A673 (cell line): ENCODE data around the gene KIF24. TPM values are rescaled to one million over a fixed set of nuclear protein-coding genes. Genes with fewer than 3 reads are reported as not detected.
A peak's percentile ranks its signal among the peaks of the same experiment; 100 is the strongest.

ENCODE experiments used
- BruUV-seq: library from RNA; stranded (reverse); fragments of 400-500 nt; replicated peaks from 2 replicates; lab custom pipeline; 2021; lab: Mats Ljungman, UMichigan
- CTCF ChIA-PET: fragments of 300-600 bp; sonication (Branson Sonifier 250); formaldehyde crosslinking; loops from one replicate; lab custom pipeline; 2022; ENCODE audit warnings: antibody characterized with exemption; lab: Charles Lee
- POLR2A ChIA-PET: fragments of 300-600 bp; sonication (Branson Sonifier 250); formaldehyde crosslinking; loops from one replicate; lab custom pipeline; 2022; ENCODE audit warnings: antibody characterized with exemption; ENCODE audit not compliant: low non-redundant PET; lab: Charles Lee
- DNase-seq: peaks from one replicate; pipeline ENCODE4 v3.0.0-alpha.2; 2015; ENCODE audit warnings: low spot score
- H3K27ac ChIP-seq: fragments of 200-600 bp; sonication (generic); 2 replicates; pipeline ENCODE4 v1.5.1; 2016; ENCODE audit warnings: mixed run types, low read depth, mild to moderate bottlenecking, mixed read lengths, antibody characterized with exemption, low read length; ENCODE audit not compliant: poor library complexity, severe bottlenecking
- H3K27me3 ChIP-seq: fragments of 200-600 bp; sonication (generic); replicated peaks from 2 replicates; pipeline ENCODE4 v1.6.1; 2017; ENCODE audit warnings: mixed run types, low read depth, mild to moderate bottlenecking, mixed read lengths, antibody characterized with exemption, low read length; ENCODE audit not compliant: insufficient read depth, poor library complexity
- H3K36me3 ChIP-seq: fragments of 200-600 bp; sonication (generic); 2 replicates; pipeline ENCODE4 v1.6.1; 2016; ENCODE audit warnings: mixed run types, mild to moderate bottlenecking, mixed read lengths, antibody characterized with exemption, low read length; ENCODE audit not compliant: insufficient read depth, poor library complexity, severe bottlenecking
- H3K4me1 ChIP-seq: fragments of 200-600 bp; sonication (generic); 2 replicates; pipeline ENCODE4 v1.6.1; 2017; ENCODE audit warnings: mixed run types, mild to moderate bottlenecking, mixed read lengths, antibody characterized with exemption, low read length; ENCODE audit not compliant: insufficient read depth, poor library complexity, severe bottlenecking
- H3K4me3 ChIP-seq: fragments of 200-600 bp; sonication (generic); 2 replicates; pipeline ENCODE4 v1.5.1; 2016; ENCODE audit warnings: low read depth, mixed run types, mild to moderate bottlenecking, mixed read lengths, low read length; ENCODE audit not compliant: poor library complexity, severe bottlenecking
- H3K9me3 ChIP-seq: fragments of 200-600 bp; sonication (generic); 2 replicates; pipeline ENCODE4 v1.6.1; 2016; ENCODE audit warnings: mixed run types, low read depth, mild to moderate bottlenecking, mixed read lengths, antibody characterized with exemption, low read length; ENCODE audit not compliant: poor library complexity, severe bottlenecking
- CTCF ChIP-seq: fragments of 300-800, 200-600 bp; sonication (generic); conservative IDR thresholded peaks from 2 replicates; pipeline ENCODE4 v1.5.1; 2017; ENCODE audit warnings: low read depth, mild to moderate bottlenecking, antibody characterized with exemption, low read length, moderate library complexity, mixed read lengths
- EZH2 ChIP-seq: fragments of 200-600 bp; sonication (generic); IDR thresholded peaks from 2 replicates; pipeline ENCODE4 v1.6.1; 2017; ENCODE audit warnings: borderline replicate concordance, low read depth, mild to moderate bottlenecking, mixed read lengths, antibody characterized with exemption, low read length; ENCODE audit not compliant: poor library complexity, severe bottlenecking
- intact Hi-C: fragments of 100-400 bp; cut with micrococcal nuclease; formaldehyde crosslinking; loops from one replicate; pipeline ENCODE4 v1.10.0; 2022; ENCODE audit not compliant: unreplicated experiment
- total RNA-seq: library from RNA; stranded (reverse); gene quantifications from 2 replicates; pipeline ENCODE4 v1.2.3, GENCODE V29; 2021

Gene KIF24
- total RNA-seq, 1 experiment from 2014 or later, result 11.6 TPM

- BruUV-seq, result no TSS peak
- H3K9me3 ChIP-seq, result no peaks in the 10 kb centered on the region
- CTCF ChIA-PET, result no interaction called here
- POLR2A ChIA-PET, result no interaction called here
- H3K4me3 ChIP-seq, result no peak overlapping the region
- H3K36me3 ChIP-seq, result peaks cover 4% of the 10 kb centered on the region
- peaks cover 11% of the 10 kb centered on the region for H3K4me1 ChIP-seq
- no peak for DNase-seq
- TF ChIP-seq EZH2 (no peak), CTCF (no peak)
- no peaks in the 10 kb centered on the region for H3K27me3 ChIP-seq
- intact Hi-C loops, result no loop called here
- no peak overlapping the region for H3K27ac ChIP-seq
Measured at GRCh38 chr9:34289159-34289558, 39.9 kb downstream of the KIF24 start.

- no peak overlapping the region for H3K27ac ChIP-seq
- H3K27me3 ChIP-seq, result no peaks in the 10 kb centered on the region
- peaks cover 5% of the 10 kb centered on the region for H3K4me1 ChIP-seq
- no peaks in the 10 kb centered on the region for H3K9me3 ChIP-seq
- CTCF ChIA-PET, result no interaction called here
- H3K36me3 ChIP-seq, result peaks cover 4% of the 10 kb centered on the region
- BruUV-seq, result no TSS peak
- H3K4me3 ChIP-seq, result no peak overlapping the region
- DNase-seq, result no peak
- intact Hi-C loops, result no loop called here
- POLR2A ChIA-PET, result no interaction called here
- TF ChIP-seq CTCF (no peak), EZH2 (no peak)
Measured at GRCh38 chr9:34282096-34282495, 47.0 kb downstream of the KIF24 start.

- Histone ChIP-seq H3K27me3 (no peaks in the 10 kb centered on the region), H3K36me3 (no peaks in the 10 kb centered on the region), H3K27ac (no peak overlapping the region), H3K4me1 (peaks cover 5% of the 10 kb centered on the region), H3K9me3 (no peaks in the 10 kb centered on the region), H3K4me3 (no peak overlapping the region)
- ChIA-PET POLR2A (no interaction called here), CTCF (no interaction called here)
- TF ChIP-seq EZH2, result no peak
- TF ChIP-seq CTCF, result no peak
- peak; percentile 40 for DNase-seq
- intact Hi-C loops, result no loop called here
- BruUV-seq, result no TSS peak
Measured at GRCh38 chr9:34279411-34279810, 49.7 kb downstream of the KIF24 start.

Other genes starting within 250 kb of the KIF24 start
- gene DCAF12, start 202.6 kb downstream of the KIF24 start, total RNA-seq, result 37.9 and 39.6 TPM in 2 replicates
- gene UBAP1, start 150.2 kb downstream of the KIF24 start, total RNA-seq, result 35.9 and 36.0 TPM in 2 replicates
- gene NUDT2, start 301 bp upstream of the KIF24 start, total RNA-seq, result 19.1 and 25.3 TPM in 2 replicates
- 7.8 and 7.9 TPM in 2 replicates for gene MYORG, start 47.6 kb upstream of the KIF24 start, total RNA-seq
- 62.1 and 63.3 TPM in 2 replicates for gene FAM219A, start 129.3 kb upstream of the KIF24 start, total RNA-seq
- gene DNAI1, start 129.5 kb upstream of the KIF24 start, total RNA-seq, result 1.4 TPM in 1 of 2 replicates, not detected in the other
- 1.2 and 2.8 TPM in 2 replicates for gene ENHO, start 193.7 kb upstream of the KIF24 start, total RNA-seq